Measurements from ENCODE around the gene VCL.
"Not testable (repeated sequence)": the region's sequence is repeated elsewhere in the genome, so short reads cannot be mapped to it uniquely, and the experiment has no call there.

VCL gene

GRCh38 chr10:74135452-74135851 is 137.5 kb downstream of the VCL start:
- TF ChIP-seq, protein P1, sequence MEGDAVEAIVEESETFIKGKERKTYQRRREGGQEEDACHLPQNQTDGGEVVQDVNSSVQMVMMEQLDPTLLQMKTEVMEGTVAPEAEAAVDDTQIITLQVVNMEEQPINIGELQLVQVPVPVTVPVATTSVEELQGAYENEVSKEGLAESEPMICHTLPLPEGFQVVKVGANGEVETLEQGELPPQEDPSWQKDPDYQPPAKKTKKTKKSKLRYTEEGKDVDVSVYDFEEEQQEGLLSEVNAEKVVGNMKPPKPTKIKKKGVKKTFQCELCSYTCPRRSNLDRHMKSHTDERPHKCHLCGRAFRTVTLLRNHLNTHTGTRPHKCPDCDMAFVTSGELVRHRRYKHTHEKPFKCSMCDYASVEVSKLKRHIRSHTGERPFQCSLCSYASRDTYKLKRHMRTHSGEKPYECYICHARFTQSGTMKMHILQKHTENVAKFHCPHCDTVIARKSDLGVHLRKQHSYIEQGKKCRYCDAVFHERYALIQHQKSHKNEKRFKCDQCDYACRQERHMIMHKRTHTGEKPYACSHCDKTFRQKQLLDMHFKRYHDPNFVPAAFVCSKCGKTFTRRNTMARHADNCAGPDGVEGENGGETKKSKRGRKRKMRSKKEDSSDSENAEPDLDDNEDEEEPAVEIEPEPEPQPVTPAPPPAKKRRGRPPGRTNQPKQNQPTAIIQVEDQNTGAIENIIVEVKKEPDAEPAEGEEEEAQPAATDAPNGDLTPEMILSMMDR (IDR thresholded peaks at IDR 0.05; ENCODE audit: insufficient read depth, missing control alignments): no peak
- FAIRE-seq (no peak), DNase-seq (ENCODE audit: insufficient read length, low spot score) (no peak)

GRCh38 chr10:74137992-74138391 is 140.1 kb downstream of the VCL start:
- no peak for DNase-seq (ENCODE audit: insufficient read length, low spot score)
- TF ChIP-seq, protein P1 (IDR thresholded peaks at IDR 0.05; ENCODE audit: insufficient read depth, missing control alignments): no peak
- FAIRE-seq: no peak

GRCh38 chr10:74138596-74138995 is 140.7 kb downstream of the VCL start:
- not testable (repeated sequence) for DNase-seq (ENCODE audit: insufficient read length, low spot score); FAIRE-seq

GRCh38 chr10:74139981-74140380 is 142.1 kb downstream of the VCL start:
- no peak for FAIRE-seq

DNA sequence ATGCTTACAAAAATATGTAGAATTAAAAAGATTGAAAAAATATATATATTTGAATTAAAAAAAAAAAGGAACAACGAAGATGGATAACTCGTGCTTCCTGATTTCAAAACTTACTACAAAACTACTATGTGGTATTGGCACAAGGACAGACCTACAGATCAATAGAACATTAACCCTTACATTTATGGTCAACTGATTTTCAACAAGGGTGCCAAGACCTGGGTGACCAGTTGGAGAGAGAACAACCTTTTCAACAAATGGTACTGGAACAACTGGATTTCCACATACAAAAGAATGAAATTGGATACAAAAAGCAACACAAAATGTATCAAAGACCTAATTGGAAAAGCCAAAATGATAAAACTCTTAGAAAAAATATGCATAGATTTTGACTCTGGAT is 142.6 kb downstream of the VCL start:
- TF ChIP-seq, protein P1 (IDR thresholded peaks at IDR 0.05; ENCODE audit: insufficient read depth, missing control alignments): no peak
- DNase-seq (ENCODE audit: insufficient read length, low spot score) (no peak), FAIRE-seq (no peak)

More at GRCh38 chr10:74139981-74140380, 142.1 kb downstream of the VCL start:
- no peak for DNase-seq (ENCODE audit: insufficient read length, low spot score)
- TF ChIP-seq, protein P1 (IDR thresholded peaks at IDR 0.05; ENCODE audit: insufficient read depth, missing control alignments): no peak

GRCh38 chr10:74145133-74145532 is 147.2 kb downstream of the VCL start:
- DNase-seq (ENCODE audit: insufficient read length, low spot score) (no peak), FAIRE-seq (no peak)
- TF ChIP-seq, protein P1 (IDR thresholded peaks at IDR 0.05; ENCODE audit: insufficient read depth, missing control alignments): no peak

DNA sequence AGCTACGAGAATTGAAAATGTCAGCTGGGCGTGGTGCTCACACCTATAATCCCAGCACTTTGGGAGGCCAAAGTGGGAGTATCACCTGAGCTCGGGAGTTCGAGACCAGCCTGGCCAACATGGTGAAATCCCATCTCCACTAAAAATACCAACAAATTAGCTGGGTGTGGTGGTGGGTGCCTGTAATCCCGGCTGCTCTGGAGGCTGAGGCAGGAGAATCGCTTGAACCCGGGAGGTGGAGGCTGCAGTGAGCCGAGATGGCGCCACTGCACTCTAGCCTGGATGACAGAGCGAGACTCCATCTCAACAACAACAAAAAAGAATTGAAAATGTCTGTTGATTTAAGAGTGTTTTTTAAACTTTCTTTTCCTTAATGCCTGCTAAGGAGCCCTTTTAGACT is 149.1 kb downstream of the VCL start:
- DNase-seq (ENCODE audit: insufficient read length, low spot score); FAIRE-seq: not testable (repeated sequence)

DNA sequence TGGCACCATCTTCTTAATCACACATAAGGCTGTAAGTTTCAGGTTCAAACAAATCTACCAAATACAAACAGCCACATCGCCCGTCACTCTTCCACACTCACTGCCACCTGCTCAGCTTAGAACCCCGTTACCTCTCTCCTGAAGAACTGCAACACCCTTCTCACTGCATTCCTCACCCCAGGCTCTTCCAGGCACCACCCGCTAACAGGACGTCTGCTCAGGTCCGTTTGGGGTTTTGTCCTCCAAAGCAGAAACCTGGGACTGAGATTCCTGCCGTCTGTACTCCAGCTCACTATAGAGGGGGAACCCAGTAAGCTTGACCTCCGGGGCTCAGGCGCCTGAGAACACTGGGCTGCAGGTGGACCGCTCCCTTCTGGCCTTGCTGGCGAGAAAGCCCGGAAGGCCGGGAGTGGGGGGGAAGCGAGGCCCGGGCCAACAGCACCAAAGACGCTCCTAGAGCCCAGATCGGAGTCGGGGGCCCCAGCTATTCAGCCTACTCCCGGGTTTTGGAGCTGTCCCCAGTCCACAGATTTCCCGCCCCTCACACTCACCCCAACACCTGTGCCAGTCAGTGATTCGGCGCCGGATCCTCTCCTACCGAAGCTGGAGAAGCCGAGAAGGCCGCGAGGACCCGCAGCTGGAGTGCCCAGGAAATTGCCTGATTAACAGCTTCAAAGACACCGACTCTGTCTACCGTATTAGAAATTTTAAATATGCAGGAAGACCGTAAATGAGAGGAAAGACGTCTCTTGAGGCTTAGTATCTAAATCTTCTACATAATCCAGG is 152.5 kb downstream of the VCL start, which contains the start of gene AP3M1:
Gene AP3M1 (minus strand): TSS at position 625 of the 786 bp plus-strand sequence. CDS start 12,449 bp downstream, outside the sequence.
- DNase-seq (ENCODE audit: insufficient read length, low spot score) (peak; percentile 62), FAIRE-seq (no peak)
- TF ChIP-seq, protein P1 (IDR thresholded peaks at IDR 0.05; ENCODE audit: insufficient read depth, missing control alignments): no peak

All from D721Med (cell line).